Measurements from ENCODE around the gene AMPD3.

Gene AMPD3

GRCh38 chr11:10492084-10492483 is 37.0 kb downstream of the AMPD3 start:
- H3K36me3 ChIP-seq (replicated peaks; ENCODE audit: insufficient read depth, low read length): no peaks in the 10 kb centered on the region
- TF ChIP-seq EZH2 (optimal IDR thresholded peaks at IDR 0.05; ENCODE audit: low read depth, low read length) (no peak), CTCF (IDR thresholded peaks at IDR 0.05; ENCODE audit: low read length) (no peak), EZH2phosphoT487 (IDR thresholded peaks at IDR 0.05; ENCODE audit: low read length) (no peak)

GRCh38 chr11:10493041-10493663 is 38.1 kb downstream of the AMPD3 start:
- Histone ChIP-seq H3K9ac (ENCODE audit: low read length) (no peak overlapping the region), H3K79me2 (ENCODE audit: low read length) (no peaks in the 10 kb centered on the region), H3K9me2 (replicated peaks; ENCODE audit: insufficient read depth, low read length) (no peaks in the 10 kb centered on the region), H3K27me3 (replicated peaks; ENCODE audit: insufficient read depth, low read length) (no peaks in the 10 kb centered on the region), H2AFZ (ENCODE audit: low read length) (no peak overlapping the region), H4K20me1 (ENCODE audit: insufficient read depth, low read length) (no peaks in the 10 kb centered on the region), H3K36me3 (replicated peaks; ENCODE audit: insufficient read depth, low read length) (no peaks in the 10 kb centered on the region), H3K9me3 (replicated peaks; ENCODE audit: insufficient read depth, low read length) (no peaks in the 10 kb centered on the region), H3K4me3 (ENCODE audit: low read length) (no peak overlapping the region), H3K27ac (ENCODE audit: low read length) (no peak overlapping the region), H3K4me1 (ENCODE audit: low read length) (peaks cover 15% of the 10 kb centered on the region), H3K4me2 (ENCODE audit: low read depth, low read length) (no peak overlapping the region), H3F3A (ENCODE audit: insufficient read depth, low read length) (peaks cover 6% of the 10 kb centered on the region)
- no peak for DNase-seq
- TF ChIP-seq EZH2 (optimal IDR thresholded peaks at IDR 0.05; ENCODE audit: low read depth, low read length) (no peak), CTCF (IDR thresholded peaks at IDR 0.05; ENCODE audit: low read length) (no peak), EZH2phosphoT487 (IDR thresholded peaks at IDR 0.05; ENCODE audit: low read length) (no peak)

More at GRCh38 chr11:10492084-10492483, 37.0 kb downstream of the AMPD3 start:
- no peaks in the 10 kb centered on the region for H3K79me2 ChIP-seq (ENCODE audit: low read length)
- no peaks in the 10 kb centered on the region for H4K20me1 ChIP-seq (ENCODE audit: insufficient read depth, low read length)
- H3K27me3 ChIP-seq (replicated peaks; ENCODE audit: insufficient read depth, low read length): no peaks in the 10 kb centered on the region
- H3K27ac ChIP-seq (ENCODE audit: low read length): no peak overlapping the region
- H3K4me2 ChIP-seq (ENCODE audit: low read depth, low read length): no peak overlapping the region
- no peak overlapping the region for H3K9ac ChIP-seq (ENCODE audit: low read length)
- DNase-seq: no peak
- peaks cover 6% of the 10 kb centered on the region for H3F3A ChIP-seq (ENCODE audit: insufficient read depth, low read length)
- no peaks in the 10 kb centered on the region for H3K9me3 ChIP-seq (replicated peaks; ENCODE audit: insufficient read depth, low read length)
- H3K9me2 ChIP-seq (replicated peaks; ENCODE audit: insufficient read depth, low read length): no peaks in the 10 kb centered on the region
- no peak overlapping the region for H2AFZ ChIP-seq (ENCODE audit: low read length)
- peaks cover 19% of the 10 kb centered on the region for H3K4me1 ChIP-seq (ENCODE audit: low read length)
- no peak overlapping the region for H3K4me3 ChIP-seq (ENCODE audit: low read length)

- H3K27me3 ChIP-seq (replicated peaks; ENCODE audit: insufficient read depth, low read length): no peaks in the 10 kb centered on the region
- no peak for DNase-seq
- no peak overlapping the region for H3K27ac ChIP-seq (ENCODE audit: low read length)
- no peaks in the 10 kb centered on the region for H3K9me2 ChIP-seq (replicated peaks; ENCODE audit: insufficient read depth, low read length)
- TF ChIP-seq EZH2 (optimal IDR thresholded peaks at IDR 0.05; ENCODE audit: low read depth, low read length): no peak
- TF ChIP-seq EZH2phosphoT487 (IDR thresholded peaks at IDR 0.05; ENCODE audit: low read length): no peak
- no peak for TF ChIP-seq CTCF (IDR thresholded peaks at IDR 0.05; ENCODE audit: low read length)
- no peak overlapping the region for H2AFZ ChIP-seq (ENCODE audit: low read length)
- no peak overlapping the region for H3K9ac ChIP-seq (ENCODE audit: low read length)
- no peaks in the 10 kb centered on the region for H4K20me1 ChIP-seq (ENCODE audit: insufficient read depth, low read length)
- H3K4me1 ChIP-seq (ENCODE audit: low read length): no peaks in the 10 kb centered on the region
- no peak overlapping the region for H3K4me3 ChIP-seq (ENCODE audit: low read length)
- H3K4me2 ChIP-seq (ENCODE audit: low read depth, low read length): no peak overlapping the region
- no peaks in the 10 kb centered on the region for H3K36me3 ChIP-seq (replicated peaks; ENCODE audit: insufficient read depth, low read length)
- no peaks in the 10 kb centered on the region for H3K9me3 ChIP-seq (replicated peaks; ENCODE audit: insufficient read depth, low read length)
- H3F3A ChIP-seq (ENCODE audit: insufficient read depth, low read length): no peaks in the 10 kb centered on the region
- no peaks in the 10 kb centered on the region for H3K79me2 ChIP-seq (ENCODE audit: low read length)
Measured at GRCh38 chr11:10494636-10495463, 39.8 kb downstream of the AMPD3 start.

Data from MM.1S (cell line).